ENCODE results near the gene PNPLA7. TPM values are rescaled to one million over a fixed set of nuclear protein-coding genes. Genes with fewer than 3 reads are reported as not detected.

The PNPLA7 gene
- total RNA-seq, 1 experiment from 2014 or later = 1.3 TPM

DNA sequence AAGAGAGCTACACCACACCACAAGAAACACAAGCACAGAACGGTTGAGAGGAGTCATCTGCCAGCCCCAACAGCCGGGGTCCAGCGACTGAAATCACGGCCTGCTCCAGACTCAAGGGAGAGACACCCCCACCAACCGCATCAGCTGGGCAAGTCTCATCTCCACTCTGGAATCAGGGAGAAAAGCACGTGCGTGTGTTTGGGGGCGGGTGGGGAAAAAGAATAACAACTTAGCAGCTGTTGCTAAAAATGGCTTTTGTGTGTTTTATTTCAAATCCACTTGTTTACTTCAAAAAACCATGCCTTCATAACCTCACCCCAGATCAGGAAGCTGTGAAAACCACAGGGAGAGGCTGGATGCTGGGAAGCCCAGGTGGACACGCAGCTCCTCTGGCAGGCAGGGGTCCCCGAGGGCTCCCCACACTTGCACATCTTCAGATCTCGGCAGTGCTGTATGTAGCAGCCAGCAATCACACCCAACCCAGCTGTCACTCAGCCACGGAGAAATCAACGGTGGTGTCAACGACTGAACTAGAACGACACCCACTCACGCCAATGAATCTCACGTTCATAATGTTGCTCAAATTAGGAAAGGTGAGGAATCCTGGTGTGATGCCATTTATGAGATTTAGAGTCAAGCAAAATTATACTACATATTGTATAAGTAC, 19.0 kb downstream of the PNPLA7 start:
- H3K4me3 Mint-ChIP-seq = no peak overlapping the region
- ATAC-seq = no peak
- POLR2A ChIA-PET = no interaction called here
- DNase-seq (ENCODE audit: low spot score) = no peak
- TF ChIP-seq, protein P1, sequence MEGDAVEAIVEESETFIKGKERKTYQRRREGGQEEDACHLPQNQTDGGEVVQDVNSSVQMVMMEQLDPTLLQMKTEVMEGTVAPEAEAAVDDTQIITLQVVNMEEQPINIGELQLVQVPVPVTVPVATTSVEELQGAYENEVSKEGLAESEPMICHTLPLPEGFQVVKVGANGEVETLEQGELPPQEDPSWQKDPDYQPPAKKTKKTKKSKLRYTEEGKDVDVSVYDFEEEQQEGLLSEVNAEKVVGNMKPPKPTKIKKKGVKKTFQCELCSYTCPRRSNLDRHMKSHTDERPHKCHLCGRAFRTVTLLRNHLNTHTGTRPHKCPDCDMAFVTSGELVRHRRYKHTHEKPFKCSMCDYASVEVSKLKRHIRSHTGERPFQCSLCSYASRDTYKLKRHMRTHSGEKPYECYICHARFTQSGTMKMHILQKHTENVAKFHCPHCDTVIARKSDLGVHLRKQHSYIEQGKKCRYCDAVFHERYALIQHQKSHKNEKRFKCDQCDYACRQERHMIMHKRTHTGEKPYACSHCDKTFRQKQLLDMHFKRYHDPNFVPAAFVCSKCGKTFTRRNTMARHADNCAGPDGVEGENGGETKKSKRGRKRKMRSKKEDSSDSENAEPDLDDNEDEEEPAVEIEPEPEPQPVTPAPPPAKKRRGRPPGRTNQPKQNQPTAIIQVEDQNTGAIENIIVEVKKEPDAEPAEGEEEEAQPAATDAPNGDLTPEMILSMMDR (IDR thresholded peaks at IDR 0.05) = no peak
- TF ChIP-seq ZNF671 (CRISPR knock-in tag; IDR thresholded peaks at IDR 0.05) (no peak), SOX15 (CRISPR knock-in tag; IDR thresholded peaks at IDR 0.05) (no peak), NFYB (CRISPR knock-in tag; conservative IDR thresholded peaks at IDR 0.05; ENCODE audit: low read depth) (no peak), MXD4 (CRISPR knock-in tag; IDR thresholded peaks at IDR 0.05; ENCODE audit: borderline replicate concordance) (no peak), GTF2I (CRISPR knock-in tag; conservative IDR thresholded peaks at IDR 0.05) (no peak), NR2C2 (CRISPR knock-in tag; IDR thresholded peaks at IDR 0.05) (no peak)
- TF ChIP-seq, protein P2, sequence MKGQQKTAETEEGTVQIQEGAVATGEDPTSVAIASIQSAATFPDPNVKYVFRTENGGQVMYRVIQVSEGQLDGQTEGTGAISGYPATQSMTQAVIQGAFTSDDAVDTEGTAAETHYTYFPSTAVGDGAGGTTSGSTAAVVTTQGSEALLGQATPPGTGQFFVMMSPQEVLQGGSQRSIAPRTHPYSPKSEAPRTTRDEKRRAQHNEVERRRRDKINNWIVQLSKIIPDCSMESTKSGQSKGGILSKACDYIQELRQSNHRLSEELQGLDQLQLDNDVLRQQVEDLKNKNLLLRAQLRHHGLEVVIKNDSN (CRISPR knock-in tag; IDR thresholded peaks at IDR 0.05) = no peak
- TF ChIP-seq, protein P3, sequence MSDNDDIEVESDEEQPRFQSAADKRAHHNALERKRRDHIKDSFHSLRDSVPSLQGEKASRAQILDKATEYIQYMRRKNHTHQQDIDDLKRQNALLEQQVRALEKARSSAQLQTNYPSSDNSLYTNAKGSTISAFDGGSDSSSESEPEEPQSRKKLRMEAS (CRISPR knock-in tag; IDR thresholded peaks at IDR 0.05) = no peak
- TF ChIP-seq, protein P4, sequence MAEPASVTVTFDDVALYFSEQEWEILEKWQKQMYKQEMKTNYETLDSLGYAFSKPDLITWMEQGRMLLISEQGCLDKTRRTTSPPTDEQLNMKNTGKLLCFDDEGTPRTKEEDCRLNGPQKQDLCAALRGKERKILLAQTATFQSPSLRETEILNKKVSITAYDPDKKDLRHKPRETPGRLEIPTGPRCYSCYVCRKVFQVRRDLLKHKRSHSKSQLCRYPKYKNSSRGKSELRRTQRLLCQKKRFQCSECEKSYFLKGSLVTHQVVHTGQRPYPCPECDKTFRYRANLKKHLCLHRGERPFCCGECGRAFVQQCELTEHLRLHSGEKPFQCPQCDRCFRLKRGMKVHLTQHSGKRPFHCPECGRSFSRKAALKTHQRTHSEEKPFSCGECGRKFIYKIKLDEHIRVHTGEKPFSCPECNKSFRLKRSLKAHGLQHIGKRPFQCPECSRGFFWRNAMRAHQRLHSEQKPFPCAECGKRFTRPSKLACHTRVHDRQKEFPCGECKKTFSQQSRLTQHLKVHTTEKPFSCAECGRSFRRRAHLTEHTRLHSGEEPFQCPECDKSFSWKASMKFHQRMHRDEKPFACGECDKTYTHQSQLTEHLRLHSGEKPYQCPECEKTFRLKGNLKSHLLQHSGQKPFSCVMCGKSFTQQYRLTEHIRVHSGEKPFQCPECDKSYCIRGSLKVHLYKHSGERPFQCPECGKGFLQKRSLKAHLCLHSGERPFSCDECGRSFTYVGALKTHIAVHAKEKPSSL (CRISPR knock-in tag; conservative IDR thresholded peaks at IDR 0.05) = no peak
- TF ChIP-seq, protein P5, sequence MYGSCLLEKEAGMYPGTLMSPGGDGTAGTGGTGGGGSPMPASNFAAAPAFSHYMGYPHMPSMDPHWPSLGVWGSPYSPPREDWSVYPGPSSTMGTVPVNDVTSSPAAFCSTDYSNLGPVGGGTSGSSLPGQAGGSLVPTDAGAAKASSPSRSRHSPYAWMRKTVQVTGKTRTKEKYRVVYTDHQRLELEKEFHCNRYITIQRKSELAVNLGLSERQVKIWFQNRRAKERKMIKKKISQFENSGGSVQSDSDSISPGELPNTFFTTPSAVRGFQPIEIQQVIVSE (CRISPR knock-in tag; IDR thresholded peaks at IDR 0.05; ENCODE audit: borderline replicate concordance) = no peak
- TF ChIP-seq, protein P6, sequence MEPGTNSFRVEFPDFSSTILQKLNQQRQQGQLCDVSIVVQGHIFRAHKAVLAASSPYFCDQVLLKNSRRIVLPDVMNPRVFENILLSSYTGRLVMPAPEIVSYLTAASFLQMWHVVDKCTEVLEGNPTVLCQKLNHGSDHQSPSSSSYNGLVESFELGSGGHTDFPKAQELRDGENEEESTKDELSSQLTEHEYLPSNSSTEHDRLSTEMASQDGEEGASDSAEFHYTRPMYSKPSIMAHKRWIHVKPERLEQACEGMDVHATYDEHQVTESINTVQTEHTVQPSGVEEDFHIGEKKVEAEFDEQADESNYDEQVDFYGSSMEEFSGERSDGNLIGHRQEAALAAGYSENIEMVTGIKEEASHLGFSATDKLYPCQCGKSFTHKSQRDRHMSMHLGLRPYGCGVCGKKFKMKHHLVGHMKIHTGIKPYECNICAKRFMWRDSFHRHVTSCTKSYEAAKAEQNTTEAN (CRISPR knock-in tag; IDR thresholded peaks at IDR 0.05) = no peak
- TF ChIP-seq, protein P7, sequence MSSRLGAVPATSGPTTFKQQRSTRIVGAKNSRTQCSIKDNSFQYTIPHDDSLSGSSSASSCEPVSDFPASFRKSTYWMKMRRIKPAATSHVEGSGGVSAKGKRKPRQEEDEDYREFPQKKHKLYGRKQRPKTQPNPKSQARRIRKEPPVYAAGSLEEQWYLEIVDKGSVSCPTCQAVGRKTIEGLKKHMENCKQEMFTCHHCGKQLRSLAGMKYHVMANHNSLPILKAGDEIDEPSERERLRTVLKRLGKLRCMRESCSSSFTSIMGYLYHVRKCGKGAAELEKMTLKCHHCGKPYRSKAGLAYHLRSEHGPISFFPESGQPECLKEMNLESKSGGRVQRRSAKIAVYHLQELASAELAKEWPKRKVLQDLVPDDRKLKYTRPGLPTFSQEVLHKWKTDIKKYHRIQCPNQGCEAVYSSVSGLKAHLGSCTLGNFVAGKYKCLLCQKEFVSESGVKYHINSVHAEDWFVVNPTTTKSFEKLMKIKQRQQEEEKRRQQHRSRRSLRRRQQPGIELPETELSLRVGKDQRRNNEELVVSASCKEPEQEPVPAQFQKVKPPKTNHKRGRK (CRISPR knock-in tag; IDR thresholded peaks at IDR 0.05; ENCODE audit: borderline replicate concordance) = no peak
- TF ChIP-seq, protein P8, sequence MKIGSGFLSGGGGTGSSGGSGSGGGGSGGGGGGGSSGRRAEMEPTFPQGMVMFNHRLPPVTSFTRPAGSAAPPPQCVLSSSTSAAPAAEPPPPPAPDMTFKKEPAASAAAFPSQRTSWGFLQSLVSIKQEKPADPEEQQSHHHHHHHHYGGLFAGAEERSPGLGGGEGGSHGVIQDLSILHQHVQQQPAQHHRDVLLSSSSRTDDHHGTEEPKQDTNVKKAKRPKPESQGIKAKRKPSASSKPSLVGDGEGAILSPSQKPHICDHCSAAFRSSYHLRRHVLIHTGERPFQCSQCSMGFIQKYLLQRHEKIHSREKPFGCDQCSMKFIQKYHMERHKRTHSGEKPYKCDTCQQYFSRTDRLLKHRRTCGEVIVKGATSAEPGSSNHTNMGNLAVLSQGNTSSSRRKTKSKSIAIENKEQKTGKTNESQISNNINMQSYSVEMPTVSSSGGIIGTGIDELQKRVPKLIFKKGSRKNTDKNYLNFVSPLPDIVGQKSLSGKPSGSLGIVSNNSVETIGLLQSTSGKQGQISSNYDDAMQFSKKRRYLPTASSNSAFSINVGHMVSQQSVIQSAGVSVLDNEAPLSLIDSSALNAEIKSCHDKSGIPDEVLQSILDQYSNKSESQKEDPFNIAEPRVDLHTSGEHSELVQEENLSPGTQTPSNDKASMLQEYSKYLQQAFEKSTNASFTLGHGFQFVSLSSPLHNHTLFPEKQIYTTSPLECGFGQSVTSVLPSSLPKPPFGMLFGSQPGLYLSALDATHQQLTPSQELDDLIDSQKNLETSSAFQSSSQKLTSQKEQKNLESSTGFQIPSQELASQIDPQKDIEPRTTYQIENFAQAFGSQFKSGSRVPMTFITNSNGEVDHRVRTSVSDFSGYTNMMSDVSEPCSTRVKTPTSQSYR (CRISPR knock-in tag; IDR thresholded peaks at IDR 0.05) = no peak
- peaks cover 5% of the 10 kb centered on the region for H3K36me3 Mint-ChIP-seq
- H3K27ac Mint-ChIP-seq = peak overlapping the region; percentile 29; the same call in 1 of the 2 replicates
- peaks cover 6% of the 10 kb centered on the region for H3K4me1 Mint-ChIP-seq
- H3K27me3 Mint-ChIP-seq (ENCODE audit: low read depth) = peaks cover 7% of the 10 kb centered on the region; the same call in 1 of the 2 replicates
- CTCF ChIA-PET = interaction anchor here (1.7 kb wide), 1 partner anchor 14 kb away, joined by 6 read pairs; no protein-coding TSS in a partner anchor
- peaks cover 11% of the 10 kb centered on the region for H3K9me3 Mint-ChIP-seq
